Choroid plexus epithelial cell (primary cell): ENCODE measurements around the gene BFSP2.

Experiments
- DNase-seq: peaks from one replicate; pipeline ENCODE4 v3.0.0-alpha.2; 2010; ENCODE audit warnings: low read depth
- H3K4me3 ChIP-seq: 2 replicates; pipeline ENCODE4 v1.5.1; 2011; ENCODE audit warnings: low read depth, mild to moderate bottlenecking, control low read depth, low read length, moderate library complexity
- TF ChIP-seq, protein P1 (sequence below): conservative IDR thresholded peaks from 2 replicates; pipeline ENCODE4 v1.5.1; 2011; ENCODE audit warnings: low read depth, mild to moderate bottlenecking, control low read depth, inconsistent platforms, low read length, moderate library complexity

Gene BFSP2, protein sequence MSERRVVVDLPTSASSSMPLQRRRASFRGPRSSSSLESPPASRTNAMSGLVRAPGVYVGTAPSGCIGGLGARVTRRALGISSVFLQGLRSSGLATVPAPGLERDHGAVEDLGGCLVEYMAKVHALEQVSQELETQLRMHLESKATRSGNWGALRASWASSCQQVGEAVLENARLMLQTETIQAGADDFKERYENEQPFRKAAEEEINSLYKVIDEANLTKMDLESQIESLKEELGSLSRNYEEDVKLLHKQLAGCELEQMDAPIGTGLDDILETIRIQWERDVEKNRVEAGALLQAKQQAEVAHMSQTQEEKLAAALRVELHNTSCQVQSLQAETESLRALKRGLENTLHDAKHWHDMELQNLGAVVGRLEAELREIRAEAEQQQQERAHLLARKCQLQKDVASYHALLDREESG

DNA sequence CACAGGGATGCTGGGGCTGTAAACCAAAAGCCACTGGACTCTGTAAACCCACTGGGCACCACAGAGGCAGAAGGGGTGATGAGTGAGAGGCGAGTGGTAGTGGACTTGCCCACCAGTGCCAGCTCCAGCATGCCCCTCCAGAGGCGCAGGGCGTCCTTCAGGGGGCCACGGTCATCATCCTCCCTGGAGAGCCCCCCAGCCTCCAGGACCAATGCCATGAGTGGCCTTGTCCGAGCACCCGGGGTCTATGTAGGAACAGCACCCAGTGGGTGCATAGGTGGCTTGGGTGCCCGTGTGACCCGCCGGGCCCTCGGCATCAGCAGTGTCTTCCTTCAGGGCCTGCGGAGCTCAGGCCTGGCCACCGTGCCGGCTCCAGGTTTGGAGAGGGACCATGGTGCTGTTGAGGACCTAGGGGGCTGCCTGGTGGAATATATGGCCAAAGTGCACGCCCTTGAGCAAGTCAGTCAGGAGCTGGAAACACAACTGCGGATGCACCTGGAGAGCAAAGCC is at the start of gene BFSP2:
Gene BFSP2, plus strand, starts transcription at position 51 of the 510 bp plus-strand sequence. Its CDS starts 28 bp downstream, at position 79.
- no peak for DNase-seq
- TF ChIP-seq, protein P1, sequence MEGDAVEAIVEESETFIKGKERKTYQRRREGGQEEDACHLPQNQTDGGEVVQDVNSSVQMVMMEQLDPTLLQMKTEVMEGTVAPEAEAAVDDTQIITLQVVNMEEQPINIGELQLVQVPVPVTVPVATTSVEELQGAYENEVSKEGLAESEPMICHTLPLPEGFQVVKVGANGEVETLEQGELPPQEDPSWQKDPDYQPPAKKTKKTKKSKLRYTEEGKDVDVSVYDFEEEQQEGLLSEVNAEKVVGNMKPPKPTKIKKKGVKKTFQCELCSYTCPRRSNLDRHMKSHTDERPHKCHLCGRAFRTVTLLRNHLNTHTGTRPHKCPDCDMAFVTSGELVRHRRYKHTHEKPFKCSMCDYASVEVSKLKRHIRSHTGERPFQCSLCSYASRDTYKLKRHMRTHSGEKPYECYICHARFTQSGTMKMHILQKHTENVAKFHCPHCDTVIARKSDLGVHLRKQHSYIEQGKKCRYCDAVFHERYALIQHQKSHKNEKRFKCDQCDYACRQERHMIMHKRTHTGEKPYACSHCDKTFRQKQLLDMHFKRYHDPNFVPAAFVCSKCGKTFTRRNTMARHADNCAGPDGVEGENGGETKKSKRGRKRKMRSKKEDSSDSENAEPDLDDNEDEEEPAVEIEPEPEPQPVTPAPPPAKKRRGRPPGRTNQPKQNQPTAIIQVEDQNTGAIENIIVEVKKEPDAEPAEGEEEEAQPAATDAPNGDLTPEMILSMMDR: no peak
- no peak within 1 kb of the TSS for H3K4me3 ChIP-seq

DNA sequence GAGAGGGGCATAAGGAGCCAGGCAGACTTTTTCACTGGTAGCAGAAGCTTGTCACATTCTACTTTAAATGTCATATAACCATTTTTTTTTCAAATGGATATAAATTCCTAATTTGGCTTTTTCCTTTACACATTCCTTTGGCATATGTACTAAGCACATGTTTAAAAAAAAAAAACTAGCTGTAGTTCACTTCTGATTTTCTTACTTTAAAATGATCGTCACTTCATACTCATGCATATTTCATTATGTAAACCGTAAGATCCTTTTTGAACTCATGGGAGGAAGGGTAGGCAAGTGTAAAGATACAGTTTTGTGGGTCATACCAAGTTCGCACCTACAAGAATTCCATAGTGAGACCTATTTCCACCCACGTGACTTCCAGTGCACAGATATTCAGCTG is 45.1 kb upstream of the BFSP2 start:
- TF ChIP-seq, protein P1: no peak
- no peak for DNase-seq
- H3K4me3 ChIP-seq: no peak overlapping the region

DNA sequence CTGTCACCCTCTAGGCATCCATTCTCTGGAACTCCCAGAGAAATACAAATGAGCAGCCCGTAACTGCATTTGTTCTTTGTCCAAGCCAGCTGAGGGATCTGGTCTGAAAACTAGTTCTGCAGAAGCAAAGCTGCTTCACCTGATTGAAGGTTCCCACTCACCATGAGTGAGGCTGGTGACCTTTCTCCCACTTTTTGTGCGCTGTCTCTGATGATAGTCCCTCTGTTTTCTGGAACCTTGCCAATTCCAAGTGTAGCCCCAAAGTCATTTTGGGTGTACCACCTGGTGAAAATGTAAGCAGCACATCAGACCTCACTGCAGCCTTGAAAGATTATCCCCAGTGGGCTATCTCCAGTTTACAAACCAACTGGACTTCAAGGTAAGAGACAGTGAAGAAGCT is 39.4 kb upstream of the BFSP2 start:
- TF ChIP-seq, protein P1: no peak
- no peak for DNase-seq
- no peak overlapping the region for H3K4me3 ChIP-seq

DNA sequence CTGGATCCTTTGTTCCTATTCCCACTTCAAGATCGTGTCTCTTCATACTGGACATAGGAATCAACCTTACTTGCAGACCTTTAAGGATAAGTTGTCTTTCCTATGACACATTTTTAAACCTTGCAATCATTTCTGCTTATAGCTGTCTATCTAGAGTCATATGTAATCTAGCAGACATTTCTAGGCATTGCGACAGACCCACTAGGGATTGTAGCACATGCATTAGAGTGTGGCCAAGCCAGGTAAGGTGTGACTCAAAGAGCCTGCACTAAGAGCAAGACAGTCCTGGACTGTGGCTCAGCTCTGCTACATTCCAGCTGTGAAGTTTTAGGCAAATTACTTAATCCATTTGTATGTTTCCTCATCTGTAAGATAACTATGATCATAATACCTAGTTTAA is 38.8 kb upstream of the BFSP2 start:
- TF ChIP-seq, protein P1: no peak
- H3K4me3 ChIP-seq: no peak overlapping the region
- DNase-seq: no peak

DNA sequence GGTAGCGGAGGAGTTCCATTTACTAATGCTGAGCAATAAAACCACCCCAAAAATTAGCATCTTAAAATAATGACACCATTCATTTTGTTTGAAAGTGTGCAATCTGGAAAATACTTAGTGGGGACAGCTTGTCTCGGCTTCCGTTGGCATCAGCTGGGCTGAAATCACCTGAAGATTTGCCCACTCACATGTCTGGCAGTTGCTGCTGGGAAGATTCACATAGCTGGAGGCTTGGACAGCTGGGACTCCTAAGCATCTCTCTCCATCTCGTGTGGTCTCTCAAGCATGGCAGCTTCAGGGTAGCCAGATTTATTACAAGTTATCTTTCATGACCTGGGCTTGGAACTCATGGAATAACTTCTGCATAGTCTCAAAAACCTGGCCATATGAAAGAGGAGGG is 38.4 kb upstream of the BFSP2 start:
- TF ChIP-seq, protein P1: no peak
- H3K4me3 ChIP-seq: no peak overlapping the region
- no peak for DNase-seq

DNA sequence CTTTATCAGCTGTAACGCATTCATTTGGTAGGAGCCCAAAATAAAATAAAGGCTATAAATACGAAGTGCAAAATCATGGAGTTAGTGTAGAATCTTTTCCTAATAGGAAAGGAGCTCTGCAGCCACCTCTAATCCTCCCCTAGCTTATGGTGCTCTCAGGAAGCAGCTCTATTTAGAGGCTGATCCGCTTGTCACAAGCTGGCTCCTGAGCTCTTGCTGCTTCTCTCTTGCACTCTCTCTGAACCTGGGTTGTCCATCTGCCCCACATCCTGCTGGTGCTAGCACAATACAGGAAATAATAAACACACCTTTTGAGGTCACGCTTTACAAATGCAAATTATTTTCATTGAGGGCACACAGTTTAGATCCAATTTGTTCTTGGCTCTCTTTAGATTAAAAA is 37.3 kb upstream of the BFSP2 start:
- DNase-seq: no peak
- TF ChIP-seq, protein P1: no peak
- H3K4me3 ChIP-seq: no peak overlapping the region

DNA sequence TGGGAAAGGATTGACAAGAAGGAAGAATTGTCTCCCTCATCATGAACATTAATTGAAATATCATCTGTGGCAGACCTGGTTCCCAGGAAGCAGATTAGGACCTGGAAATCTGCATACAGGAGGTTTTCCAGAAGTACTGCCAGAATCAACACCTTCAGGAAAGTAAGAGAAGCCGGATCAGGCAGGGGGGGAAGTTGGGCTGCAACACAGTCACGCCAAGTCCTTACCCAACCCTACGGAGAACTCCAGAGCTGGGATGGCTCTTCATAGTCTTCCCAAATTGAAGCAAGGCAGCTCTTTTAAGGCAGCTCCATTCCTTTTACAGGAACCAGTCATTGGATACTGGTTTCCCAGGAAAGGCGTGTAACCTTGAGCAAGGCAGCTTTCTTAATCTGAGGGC is 35.2 kb upstream of the BFSP2 start:
- no peak overlapping the region for H3K4me3 ChIP-seq
- TF ChIP-seq, protein P1: no peak
- no peak for DNase-seq
